Type B pancreatic cell (in vitro differentiated cells): ENCODE data around the gene FAU. TPM values are rescaled to one million over a fixed set of nuclear protein-coding genes. Genes with fewer than 3 reads are reported as not detected.

Experiments used
- DNase-seq: peaks from one replicate; pipeline ENCODE4 v3.0.0; 2021; ENCODE audit warnings: mixed read lengths; ENCODE audit not compliant: unreplicated experiment; ENCODE audit errors: extremely low spot score
- H3K27ac Mint-ChIP-seq: 2 replicates; pipeline ENCODE4 v1.8.0; 2021; ENCODE audit warnings: mild to moderate bottlenecking, mixed read lengths
- H3K27me3 Mint-ChIP-seq: 2 replicates; pipeline ENCODE4 v1.8.0; 2021; ENCODE audit warnings: mixed read lengths
- H3K36me3 Mint-ChIP-seq: 2 replicates; pipeline ENCODE4 v1.8.0; 2021; ENCODE audit warnings: mixed read lengths
- H3K4me1 Mint-ChIP-seq: one replicate; pipeline ENCODE4 v1.8.0; 2021; ENCODE audit warnings: mixed read lengths; ENCODE audit not compliant: unreplicated experiment
- H3K4me3 Mint-ChIP-seq: 2 replicates; pipeline ENCODE4 v1.8.0; 2021; ENCODE audit warnings: mild to moderate bottlenecking, mixed read lengths
- H3K9me3 Mint-ChIP-seq: 2 replicates; pipeline ENCODE4 v1.8.0; 2021; ENCODE audit warnings: mixed read lengths
- CTCF ChIP-seq: fragments of 200-600 bp; sonication (generic); conservative IDR thresholded peaks from 2 replicates; pipeline ENCODE4 v1.5.0; 2021; ENCODE audit warnings: antibody characterized with exemption, mild to moderate bottlenecking
- total RNA-seq: library from RNA; stranded (reverse); gene quantifications from 2 replicates; pipeline ENCODE4 v1.2.1, GENCODE V29; 2021; ENCODE audit warnings: low replicate concordance

The FAU gene
- total RNA-seq, 1 donor from 2014 or later, result 758 TPM

- Mint-ChIP-seq H3K4me1 (no peaks in the 10 kb centered on the region), H3K9me3 (no peaks in the 10 kb centered on the region), H3K4me3 (no peak overlapping the region), H3K36me3 (no peaks in the 10 kb centered on the region), H3K27me3 (no peaks in the 10 kb centered on the region), H3K27ac (no peak overlapping the region)
- TF ChIP-seq CTCF, result no peak
- DNase-seq, result no peak
Observed at GRCh38 chr11:65103476-65103875, 18.5 kb downstream of the FAU start.

GRCh38 chr11:65102142-65103095 is 19.5 kb downstream of the FAU start:
- H3K9me3 Mint-ChIP-seq, result no peaks in the 10 kb centered on the region
- no peaks in the 10 kb centered on the region for H3K27me3 Mint-ChIP-seq
- no peak for TF ChIP-seq CTCF
- H3K27ac Mint-ChIP-seq, result no peak overlapping the region
- no peak overlapping the region for H3K4me3 Mint-ChIP-seq
- no peaks in the 10 kb centered on the region for H3K36me3 Mint-ChIP-seq
- H3K4me1 Mint-ChIP-seq, result no peaks in the 10 kb centered on the region
- no peak for DNase-seq

GRCh38 chr11:65100674-65101350 is 21.1 kb downstream of the FAU start:
- Mint-ChIP-seq H3K27me3 (no peaks in the 10 kb centered on the region), H3K9me3 (no peaks in the 10 kb centered on the region), H3K27ac (peak overlapping the region; percentile 68), H3K4me1 (peaks cover 2% of the 10 kb centered on the region), H3K36me3 (no peaks in the 10 kb centered on the region), H3K4me3 (peak overlapping the region; percentile 11)
- DNase-seq, result no peak
- peak; percentile 51 for TF ChIP-seq CTCF

- Mint-ChIP-seq H3K27me3 (no peaks in the 10 kb centered on the region), H3K36me3 (no peaks in the 10 kb centered on the region), H3K4me3 (peak overlapping the region; percentile 95), H3K9me3 (no peaks in the 10 kb centered on the region), H3K4me1 (peaks cover 9% of the 10 kb centered on the region), H3K27ac (peak overlapping the region; percentile 90)
- no peak for TF ChIP-seq CTCF
- no peak for DNase-seq
Observed at GRCh38 chr11:65096926-65097325, 25.0 kb downstream of the FAU start.

- DNase-seq, result no peak
- no peaks in the 10 kb centered on the region for H3K36me3 Mint-ChIP-seq
- H3K4me1 Mint-ChIP-seq, result peaks cover 9% of the 10 kb centered on the region
- H3K27ac Mint-ChIP-seq, result peak within 1 kb of the TSS; percentile 90
- no peaks in the 10 kb centered on the region for H3K27me3 Mint-ChIP-seq
- TF ChIP-seq CTCF, result no peak
- no peaks in the 10 kb centered on the region for H3K9me3 Mint-ChIP-seq
- H3K4me3 Mint-ChIP-seq, result peak within 1 kb of the TSS; percentile 95
Observed at GRCh38 chr11:65095974-65096806, 25.7 kb downstream of the FAU start, which contains the start of gene VPS51. Gene VPS51, plus strand, starts transcription at chr11:65096214. Its CDS starts 37 bp downstream, at chr11:65096251.
